ENCODE results near the gene PJVK. TPM values are rescaled to one million over a fixed set of nuclear protein-coding genes. Genes with fewer than 3 reads are reported as not detected.

The PJVK gene
- total RNA-seq, 1 experiment from 2014 or later, result 2.5 TPM

- TF ChIP-seq AFF4 (CRISPR knock-in tag; IDR thresholded peaks at IDR 0.05; ENCODE audit: borderline replicate concordance) (no peak), MYBL2 (CRISPR knock-in tag; IDR thresholded peaks at IDR 0.05) (no peak)
These were observed 55.8 kb downstream of the PJVK start (continued) for GRCh38 chr2:178506949-178507348.

DNA sequence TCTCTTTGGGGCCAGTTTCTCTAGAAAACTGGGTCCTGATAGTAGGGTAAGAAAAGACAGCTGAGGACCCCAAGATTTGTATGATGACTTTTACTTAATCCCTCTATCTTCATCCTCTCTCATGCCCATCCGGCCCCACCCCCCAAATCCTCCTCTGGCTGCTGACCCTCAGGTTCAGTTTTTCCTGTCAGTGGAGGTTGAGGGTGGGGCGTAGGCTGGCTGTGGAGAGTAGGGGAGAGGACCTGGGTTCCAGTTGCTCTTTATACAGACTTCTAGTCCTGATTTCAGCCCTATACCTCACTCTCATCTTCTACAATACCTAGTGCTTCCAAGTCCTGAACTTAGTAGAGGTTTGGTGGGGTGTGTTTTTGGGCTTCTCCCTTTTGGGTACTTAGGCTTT lies 57.5 kb downstream of the PJVK start:
- Mint-ChIP-seq H3K27ac (no peak overlapping the region), H3K4me1 (peaks cover 31% of the 10 kb centered on the region), H3K4me3 (no peak overlapping the region), H3K9me3 (no peaks in the 10 kb centered on the region), H3K27me3 (ENCODE audit: low read depth) (peaks cover 1% of the 10 kb centered on the region; the same call in 1 of the 2 replicates), H3K36me3 (peaks cover 5% of the 10 kb centered on the region; the same call in 1 of the 2 replicates)
- ATAC-seq (peak; percentile 51), DNase-seq (ENCODE audit: low spot score) (no peak)
- CTCF ChIA-PET, result no interaction called here
- TF ChIP-seq TEAD1 (CRISPR knock-in tag; IDR thresholded peaks at IDR 0.05) (no peak), NR2C2 (CRISPR knock-in tag; IDR thresholded peaks at IDR 0.05) (no peak), TCF7 (CRISPR knock-in tag; IDR thresholded peaks at IDR 0.05; ENCODE audit: low read depth) (no peak), CBFB (CRISPR knock-in tag; IDR thresholded peaks at IDR 0.05; ENCODE audit: low read depth) (no peak), TP53 (CRISPR knock-in tag; IDR thresholded peaks at IDR 0.05) (no peak), KAT7 (CRISPR knock-in tag; IDR thresholded peaks at IDR 0.05; ENCODE audit: borderline replicate concordance) (no peak), ZNF416 (CRISPR knock-in tag; IDR thresholded peaks at IDR 0.05) (no peak), NFE2L1 (CRISPR knock-in tag; IDR thresholded peaks at IDR 0.05) (no peak)
- TF ChIP-seq, protein P1, sequence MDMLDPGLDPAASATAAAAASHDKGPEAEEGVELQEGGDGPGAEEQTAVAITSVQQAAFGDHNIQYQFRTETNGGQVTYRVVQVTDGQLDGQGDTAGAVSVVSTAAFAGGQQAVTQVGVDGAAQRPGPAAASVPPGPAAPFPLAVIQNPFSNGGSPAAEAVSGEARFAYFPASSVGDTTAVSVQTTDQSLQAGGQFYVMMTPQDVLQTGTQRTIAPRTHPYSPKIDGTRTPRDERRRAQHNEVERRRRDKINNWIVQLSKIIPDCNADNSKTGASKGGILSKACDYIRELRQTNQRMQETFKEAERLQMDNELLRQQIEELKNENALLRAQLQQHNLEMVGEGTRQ (CRISPR knock-in tag; IDR thresholded peaks at IDR 0.05), result no peak
- TF ChIP-seq, protein P2, sequence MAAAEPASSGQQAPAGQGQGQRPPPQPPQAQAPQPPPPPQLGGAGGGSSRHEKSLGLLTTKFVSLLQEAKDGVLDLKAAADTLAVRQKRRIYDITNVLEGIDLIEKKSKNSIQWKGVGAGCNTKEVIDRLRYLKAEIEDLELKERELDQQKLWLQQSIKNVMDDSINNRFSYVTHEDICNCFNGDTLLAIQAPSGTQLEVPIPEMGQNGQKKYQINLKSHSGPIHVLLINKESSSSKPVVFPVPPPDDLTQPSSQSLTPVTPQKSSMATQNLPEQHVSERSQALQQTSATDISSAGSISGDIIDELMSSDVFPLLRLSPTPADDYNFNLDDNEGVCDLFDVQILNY (CRISPR knock-in tag; IDR thresholded peaks at IDR 0.05), result no peak
- POLR2A ChIA-PET, result interaction anchor here (0.6 kb wide), 1 partner anchor 8 kb away, joined by 4 read pairs; no protein-coding TSS in a partner anchor

DNA sequence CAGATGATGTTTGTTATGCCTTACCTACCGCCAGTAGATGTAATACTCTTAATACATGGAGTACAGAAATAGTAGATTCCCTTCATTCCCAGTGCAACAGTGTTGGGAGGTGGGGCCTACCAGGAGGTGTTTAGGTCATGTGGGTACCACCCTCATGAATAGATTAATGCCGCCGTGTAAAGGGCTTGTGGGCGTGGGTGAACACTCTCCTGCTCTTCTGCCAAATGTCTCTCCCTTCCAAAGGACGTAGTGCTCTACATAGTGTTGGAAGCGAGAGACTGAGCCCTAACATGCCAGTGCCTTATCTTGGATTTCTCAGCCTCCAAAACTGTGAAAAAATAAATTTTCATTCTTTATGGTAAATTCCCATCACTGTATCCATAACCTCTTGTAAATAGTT lies 59.2 kb downstream of the PJVK start:
- Mint-ChIP-seq H3K27ac (no peak overlapping the region), H3K4me1 (peaks cover 31% of the 10 kb centered on the region), H3K36me3 (peaks cover 2% of the 10 kb centered on the region; the same call in 1 of the 2 replicates), H3K9me3 (no peaks in the 10 kb centered on the region), H3K27me3 (ENCODE audit: low read depth) (no peaks in the 10 kb centered on the region), H3K4me3 (no peak overlapping the region)
- CTCF ChIA-PET, result no interaction called here
- TF ChIP-seq FOXP4 (CRISPR knock-in tag; IDR thresholded peaks at IDR 0.05) (no peak), CREB1 (CRISPR knock-in tag; IDR thresholded peaks at IDR 0.05) (no peak), GABPB1 (CRISPR knock-in tag; IDR thresholded peaks at IDR 0.05) (no peak), GRHL2 (CRISPR knock-in tag; IDR thresholded peaks at IDR 0.05; ENCODE audit: insufficient replicate concordance, severe bottlenecking) (no peak), NFE2L1 (CRISPR knock-in tag; IDR thresholded peaks at IDR 0.05) (no peak), IRF2 (CRISPR knock-in tag; IDR thresholded peaks at IDR 0.05; ENCODE audit: borderline replicate concordance, low read depth) (no peak), ATF6 (CRISPR knock-in tag; IDR thresholded peaks at IDR 0.05) (no peak), TCF7 (CRISPR knock-in tag; IDR thresholded peaks at IDR 0.05; ENCODE audit: low read depth) (no peak), RORB (CRISPR knock-in tag; IDR thresholded peaks at IDR 0.05) (no peak), JAZF1 (CRISPR knock-in tag; IDR thresholded peaks at IDR 0.05) (no peak)
- TF ChIP-seq, protein P3, sequence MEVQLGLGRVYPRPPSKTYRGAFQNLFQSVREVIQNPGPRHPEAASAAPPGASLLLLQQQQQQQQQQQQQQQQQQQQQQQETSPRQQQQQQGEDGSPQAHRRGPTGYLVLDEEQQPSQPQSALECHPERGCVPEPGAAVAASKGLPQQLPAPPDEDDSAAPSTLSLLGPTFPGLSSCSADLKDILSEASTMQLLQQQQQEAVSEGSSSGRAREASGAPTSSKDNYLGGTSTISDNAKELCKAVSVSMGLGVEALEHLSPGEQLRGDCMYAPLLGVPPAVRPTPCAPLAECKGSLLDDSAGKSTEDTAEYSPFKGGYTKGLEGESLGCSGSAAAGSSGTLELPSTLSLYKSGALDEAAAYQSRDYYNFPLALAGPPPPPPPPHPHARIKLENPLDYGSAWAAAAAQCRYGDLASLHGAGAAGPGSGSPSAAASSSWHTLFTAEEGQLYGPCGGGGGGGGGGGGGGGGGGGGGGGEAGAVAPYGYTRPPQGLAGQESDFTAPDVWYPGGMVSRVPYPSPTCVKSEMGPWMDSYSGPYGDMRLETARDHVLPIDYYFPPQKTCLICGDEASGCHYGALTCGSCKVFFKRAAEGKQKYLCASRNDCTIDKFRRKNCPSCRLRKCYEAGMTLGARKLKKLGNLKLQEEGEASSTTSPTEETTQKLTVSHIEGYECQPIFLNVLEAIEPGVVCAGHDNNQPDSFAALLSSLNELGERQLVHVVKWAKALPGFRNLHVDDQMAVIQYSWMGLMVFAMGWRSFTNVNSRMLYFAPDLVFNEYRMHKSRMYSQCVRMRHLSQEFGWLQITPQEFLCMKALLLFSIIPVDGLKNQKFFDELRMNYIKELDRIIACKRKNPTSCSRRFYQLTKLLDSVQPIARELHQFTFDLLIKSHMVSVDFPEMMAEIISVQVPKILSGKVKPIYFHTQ (CRISPR knock-in tag; IDR thresholded peaks at IDR 0.05), result no peak
- DNase-seq (ENCODE audit: low spot score) (no peak), ATAC-seq (no peak)
- POLR2A ChIA-PET, result no interaction called here

Measured in WTC11 (cell line).